AG20443 (cell line): Measurements from ENCODE around the gene CSNK1E.

Experiments used
- DNase-seq: peaks from one replicate; pipeline ENCODE4 v3.0.0; 2012; ENCODE audit warnings: low spot score, mixed read lengths

CSNK1E gene

GRCh38 chr22:38273135-38273826, 44.0 kb downstream of the CSNK1E start:
- DNase-seq = no peak

GRCh38 chr22:38272373-38273134, 44.7 kb downstream of the CSNK1E start, which contains the start of gene TMEM184B:
Gene TMEM184B, minus strand, starts transcription at chr22:38273010. Its CDS starts 25,049 bp downstream, at chr22:38247961.
- peak; percentile 99 for DNase-seq

GRCh38 chr22:38271927-38272372, 45.3 kb downstream of the CSNK1E start:
- DNase-seq = no peak

DNA sequence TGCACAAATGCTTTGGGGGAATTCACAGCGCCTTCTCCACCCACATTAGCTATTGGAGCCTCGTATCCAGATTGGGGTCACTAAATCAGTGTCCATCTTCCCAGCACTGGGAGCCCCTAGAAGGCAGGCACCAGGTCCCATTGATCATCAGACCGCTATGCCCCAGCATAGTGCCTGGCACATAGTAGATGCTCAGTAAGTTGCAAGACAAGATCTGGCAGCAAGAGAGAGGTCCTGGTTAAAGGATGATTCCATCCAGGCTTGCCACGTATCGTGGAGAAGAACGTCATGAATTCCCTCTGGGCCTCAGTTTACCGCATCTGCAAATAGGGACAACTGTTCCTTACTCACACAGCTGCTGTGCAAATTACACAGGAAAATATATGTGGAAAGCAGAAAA, 46.1 kb downstream of the CSNK1E start:
- no peak for DNase-seq

- DNase-seq = no peak
These were observed 46.9 kb downstream of the CSNK1E start for GRCh38 chr22:38270091-38270992.

- DNase-seq = no peak
These were observed 47.8 kb downstream of the CSNK1E start for GRCh38 chr22:38269466-38269865.

DNA sequence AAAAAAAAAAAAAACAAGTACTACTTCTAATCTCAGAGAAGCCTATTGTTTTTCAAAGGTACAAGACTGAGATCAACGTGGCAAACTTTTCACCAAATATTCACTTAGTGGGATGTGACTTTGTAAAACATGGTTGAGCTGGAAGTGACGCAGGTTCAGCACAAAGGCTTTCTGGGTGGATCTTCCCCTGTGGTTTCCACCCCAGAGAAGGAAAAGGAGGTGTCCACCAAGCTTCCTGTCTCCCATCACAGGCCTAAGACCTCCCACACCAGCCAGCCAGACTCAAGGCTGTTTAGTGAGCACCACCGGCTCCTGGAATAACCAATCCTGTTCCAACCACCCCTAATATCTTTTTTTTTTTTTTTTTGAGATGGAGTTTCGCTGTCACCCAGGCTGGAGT, 50.1 kb downstream of the CSNK1E start:
- peak; percentile 51 for DNase-seq

- DNase-seq = no peak
These were observed 51.1 kb downstream of the CSNK1E start for GRCh38 chr22:38266120-38266519.

GRCh38 chr22:38264322-38264843, 52.9 kb downstream of the CSNK1E start:
- no peak for DNase-seq

GRCh38 chr22:38262051-38262795, 55.0 kb downstream of the CSNK1E start:
- peak; percentile 43 for DNase-seq

DNA sequence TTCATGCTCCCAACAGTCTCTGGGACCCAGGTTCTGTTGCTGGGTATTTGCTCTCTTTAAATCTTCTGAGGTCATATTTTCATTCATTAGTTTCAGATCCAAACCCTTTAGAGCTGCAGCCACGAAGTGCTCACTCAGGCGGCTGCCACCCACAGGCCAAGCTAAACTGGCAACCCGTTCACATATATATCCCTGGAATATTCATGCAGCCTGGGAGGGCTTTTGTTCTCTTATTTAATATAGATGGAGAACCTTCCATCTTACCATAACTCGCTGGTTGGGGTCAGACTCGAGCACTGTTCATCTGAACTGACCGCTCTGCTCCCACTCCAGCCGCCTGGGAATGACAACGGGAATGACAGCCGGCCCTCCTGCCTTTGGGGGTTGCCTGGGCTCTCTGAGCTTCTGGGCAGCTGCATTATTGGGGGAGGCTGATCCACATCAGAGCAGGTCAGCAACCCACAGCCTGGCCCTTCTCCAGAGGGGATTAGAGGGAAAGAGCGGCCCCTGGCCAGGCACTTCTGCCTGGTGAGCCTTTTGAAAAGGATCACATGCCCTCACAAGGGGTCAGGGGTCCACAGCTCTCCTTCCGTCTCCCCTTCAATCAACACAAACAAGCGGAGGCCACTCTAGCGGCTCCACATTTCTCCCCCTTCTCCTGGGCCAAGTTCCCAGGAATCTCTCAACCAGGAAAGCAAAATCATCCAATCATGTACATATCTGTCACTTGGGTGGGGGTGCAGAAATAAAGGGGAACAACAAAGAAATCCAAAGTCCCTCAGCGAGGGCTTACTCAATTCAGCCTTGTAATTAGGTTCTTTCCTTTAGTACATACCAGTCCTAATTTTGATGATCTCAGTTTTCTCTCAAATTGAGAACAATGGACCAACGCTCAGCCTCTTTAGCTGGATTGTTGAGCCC, 56.2 kb downstream of the CSNK1E start:
- DNase-seq = peak; percentile 43

DNA sequence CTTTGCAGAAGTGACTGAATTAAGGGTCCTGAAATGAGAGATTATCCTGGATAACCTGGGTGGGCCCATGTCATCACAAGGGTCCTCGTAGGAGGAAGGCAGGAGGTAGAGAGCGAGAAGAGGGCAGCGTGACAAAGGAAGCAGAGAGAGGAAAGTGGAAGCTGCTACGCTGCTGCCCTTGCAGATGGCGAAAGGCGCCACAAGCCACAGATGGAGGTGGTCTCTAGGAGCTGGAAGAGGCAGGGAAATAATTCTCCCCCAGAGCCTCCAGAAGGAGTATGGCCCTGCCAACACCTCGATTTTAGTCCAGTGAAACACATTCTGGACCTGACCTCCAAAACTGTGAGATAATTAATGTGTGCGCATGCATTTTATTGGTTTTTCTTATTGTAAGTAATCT, 57.9 kb downstream of the CSNK1E start:
- DNase-seq = no peak

DNA sequence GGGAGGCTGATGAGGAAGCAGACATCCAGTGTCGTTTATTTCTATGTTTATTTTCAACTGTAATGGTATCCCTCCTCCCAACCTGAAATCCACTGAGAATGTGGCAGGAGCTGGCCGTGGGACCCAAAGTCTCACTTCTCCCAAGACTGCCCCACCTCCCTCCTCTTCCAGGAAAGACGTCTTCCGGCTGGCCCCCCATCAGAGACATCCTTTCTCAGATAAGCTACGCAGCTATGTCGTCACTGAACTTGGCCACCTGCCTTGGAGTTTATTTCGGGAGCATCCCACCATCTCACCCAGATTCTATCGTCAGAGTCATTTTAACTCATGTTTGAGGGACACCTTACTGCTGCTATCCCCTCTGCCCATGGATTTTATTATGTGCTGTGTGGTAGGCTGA, 58.3 kb downstream of the CSNK1E start:
- DNase-seq = no peak

- DNase-seq = no peak
These were observed 59.5 kb downstream of the CSNK1E start for GRCh38 chr22:38257650-38258250.

DNA sequence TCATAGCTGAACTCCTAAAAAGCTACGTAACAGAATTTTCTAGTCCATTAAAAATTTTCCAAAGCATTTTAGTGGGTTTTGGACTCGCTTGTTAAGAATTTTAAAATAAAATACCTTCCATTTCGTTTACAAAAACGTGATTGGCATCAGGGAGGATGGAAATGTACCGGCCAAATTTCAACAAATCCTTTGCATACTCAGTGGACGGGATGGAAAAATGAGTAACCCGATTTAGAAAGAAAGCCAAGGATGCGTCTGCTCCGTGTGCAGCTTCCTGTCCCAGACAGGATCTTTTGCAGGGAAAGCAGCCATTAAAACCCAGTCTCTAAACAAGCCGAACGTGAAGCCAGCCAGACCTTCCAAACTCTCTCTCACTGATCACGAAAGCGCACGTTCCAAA, 60.1 kb downstream of the CSNK1E start:
- peak; percentile 80 for DNase-seq

- DNase-seq = no peak
These were observed 61.5 kb downstream of the CSNK1E start for GRCh38 chr22:38255697-38256096.

GRCh38 chr22:38251341-38251692, 65.9 kb downstream of the CSNK1E start:
- no peak for DNase-seq

DNA sequence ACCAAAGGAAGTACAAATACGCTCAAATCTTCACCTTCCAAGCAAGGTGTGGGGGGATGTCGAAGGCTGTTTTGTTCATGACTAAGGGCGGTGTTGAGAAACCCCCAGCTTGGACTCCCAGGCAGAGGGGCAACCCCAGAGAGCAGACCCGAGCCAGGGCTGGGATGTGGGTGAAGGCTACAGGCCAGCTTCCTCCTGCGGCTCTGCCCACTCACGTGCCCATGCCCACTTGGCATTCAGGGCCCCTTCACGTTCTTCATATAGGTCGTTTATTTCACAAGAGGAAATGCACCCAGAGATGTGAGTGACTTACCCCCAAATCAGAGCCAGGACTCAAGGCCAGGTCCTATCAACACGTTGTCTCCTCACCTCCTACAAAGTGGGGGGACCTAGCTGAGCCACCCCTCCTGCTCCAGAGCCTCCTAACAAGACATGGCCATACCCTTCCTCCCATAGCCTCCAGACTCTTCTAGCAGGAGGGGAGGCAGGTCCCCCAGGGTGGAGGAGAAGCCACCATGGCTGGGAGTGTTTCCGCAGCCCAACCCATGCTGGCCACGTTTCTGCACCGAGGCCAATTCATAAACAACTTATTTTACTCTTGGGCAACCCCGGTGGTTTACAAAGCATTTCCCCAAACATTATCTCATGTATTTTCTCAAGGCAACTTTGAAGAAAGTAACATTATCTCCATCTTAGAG, 66.4 kb downstream of the CSNK1E start:
- DNase-seq = peak; percentile 31
